H9 (cell line): ENCODE data around the gene MOB3C. TPM values are rescaled to one million over a fixed set of nuclear protein-coding genes. Genes with fewer than 3 reads are reported as not detected.

ENCODE experiments used
- DNase-seq: peaks from one replicate; pipeline ENCODE4 v3.0.0-alpha.2; 2017
- H2AFZ ChIP-seq: one replicate; pipeline ENCODE4 v1.6.1; 2013; ENCODE audit warnings: mild to moderate bottlenecking, low read length, control low read depth, moderate library complexity
- H2AK5ac ChIP-seq: 2 replicates; pipeline ENCODE4 v1.6.1; 2013; ENCODE audit warnings: low read length, control low read depth, mixed read lengths; ENCODE audit not compliant: insufficient read length
- H2BK120ac ChIP-seq: one replicate; pipeline ENCODE4 v1.6.1; 2013; ENCODE audit warnings: low read depth, mild to moderate bottlenecking, low read length, control low read depth, inconsistent platforms; ENCODE audit not compliant: poor library complexity, severe bottlenecking
- H2BK12ac ChIP-seq: 2 replicates; pipeline ENCODE4 v1.6.1; 2013; ENCODE audit warnings: low read length, control low read depth, mixed read lengths, low read depth; ENCODE audit not compliant: insufficient read length
- H2BK15ac ChIP-seq: 2 replicates; pipeline ENCODE4 v1.6.1; 2013; ENCODE audit warnings: low read depth, low read length, control low read depth
- H2BK20ac ChIP-seq: one replicate; pipeline ENCODE4 v1.6.1; 2013; ENCODE audit warnings: low read depth, mild to moderate bottlenecking, low read length, control low read depth, inconsistent platforms; ENCODE audit not compliant: poor library complexity, severe bottlenecking
- H2BK5ac ChIP-seq: 2 replicates; pipeline ENCODE4 v1.6.1; 2013; ENCODE audit warnings: low read length, control low read depth, mixed read lengths; ENCODE audit not compliant: insufficient read length
- H3K14ac ChIP-seq: 2 replicates; pipeline ENCODE4 v1.6.1; 2013; ENCODE audit warnings: low read length, control low read depth; ENCODE audit not compliant: insufficient read depth
- H3K18ac ChIP-seq: 2 replicates; pipeline ENCODE4 v1.6.1; 2013; ENCODE audit warnings: low read depth, mild to moderate bottlenecking, mixed read lengths, low read length, control low read depth; ENCODE audit not compliant: insufficient read length
- H3K23ac ChIP-seq: 2 replicates; pipeline ENCODE4 v1.6.1; 2013; ENCODE audit warnings: low read length, control low read depth, mixed read lengths, low read depth; ENCODE audit not compliant: insufficient read length
- H3K23me2 ChIP-seq: 2 replicates; pipeline ENCODE4 v1.6.1; 2013; ENCODE audit warnings: low read depth, mild to moderate bottlenecking, mixed read lengths, low read length, control low read depth; ENCODE audit not compliant: insufficient read length, poor library complexity, severe bottlenecking
- H3K27ac ChIP-seq: 2 replicates; pipeline ENCODE4 v1.5.1; 2013; ENCODE audit warnings: low read length, control low read depth, mixed read lengths, low read depth; ENCODE audit not compliant: insufficient read length
- H3K27me3 ChIP-seq: 2 replicates; pipeline ENCODE4 v1.6.1; 2013; ENCODE audit warnings: low read length, control low read depth, inconsistent platforms; ENCODE audit not compliant: insufficient read depth
- H3K4ac ChIP-seq: 2 replicates; pipeline ENCODE4 v1.6.1; 2013; ENCODE audit warnings: low read depth, mild to moderate bottlenecking, control low read depth, inconsistent platforms, low read length, moderate library complexity
- H3K4me1 ChIP-seq: 2 replicates; pipeline ENCODE4 v1.6.1; 2013; ENCODE audit warnings: low read length, control low read depth, inconsistent platforms; ENCODE audit not compliant: insufficient read depth
- H3K4me2 ChIP-seq: 2 replicates; pipeline ENCODE4 v1.6.1; 2013; ENCODE audit warnings: low read length, control low read depth, mixed read lengths; ENCODE audit not compliant: insufficient read length, insufficient read depth
- H3K56ac ChIP-seq: 2 replicates; pipeline ENCODE4 v1.6.1; 2013; ENCODE audit warnings: low read depth, mild to moderate bottlenecking, mixed read lengths, low read length, control low read depth; ENCODE audit not compliant: insufficient read length
- H3K79me1 ChIP-seq: 2 replicates; pipeline ENCODE4 v1.6.1; 2013; ENCODE audit warnings: low read depth, mild to moderate bottlenecking, moderate library complexity, low read length, control low read depth, inconsistent platforms; ENCODE audit not compliant: insufficient read depth, poor library complexity, severe bottlenecking
- H3K79me2 ChIP-seq: 2 replicates; pipeline ENCODE4 v1.6.1; 2013; ENCODE audit warnings: low read length, control low read depth, inconsistent platforms; ENCODE audit not compliant: insufficient read depth
- H3K9ac ChIP-seq: 2 replicates; pipeline ENCODE4 v1.6.1; 2013; ENCODE audit warnings: low read length, control low read depth, mixed read lengths; ENCODE audit not compliant: insufficient read length; ENCODE audit errors: extremely low read depth
- H3K9me3 ChIP-seq: one replicate; pipeline ENCODE4 v1.6.1; 2013; ENCODE audit warnings: low read depth, low read length, inconsistent platforms; ENCODE audit not compliant: control insufficient read depth
- H3T11ph ChIP-seq: one replicate; pipeline ENCODE4 v1.6.1; 2013; ENCODE audit warnings: mild to moderate bottlenecking, low read length, control low read depth, inconsistent platforms
- H4K20me1 ChIP-seq: one replicate; pipeline ENCODE4 v1.6.1; 2013; ENCODE audit not compliant: control insufficient read depth, insufficient read length, insufficient read depth
- H4K5ac ChIP-seq: 2 replicates; pipeline ENCODE4 v1.6.1; 2013; ENCODE audit warnings: low read depth, mild to moderate bottlenecking, mixed read lengths, low read length, control low read depth; ENCODE audit not compliant: insufficient read length
- H4K8ac ChIP-seq: replicated peaks from 2 replicates; pipeline ENCODE4 v1.6.1; 2013; ENCODE audit warnings: low read length, control low read depth, mixed read lengths, low read depth; ENCODE audit not compliant: insufficient read length
- H4K91ac ChIP-seq: 2 replicates; pipeline ENCODE4 v1.6.1; 2013; ENCODE audit warnings: low read depth, mild to moderate bottlenecking, moderate library complexity, mixed read lengths, low read length, control low read depth; ENCODE audit not compliant: insufficient read length
- H3K27ac Mint-ChIP-seq, 3 experiments: 2 replicates in 2 of 3; 3 replicates in 1 of 3; pipeline ENCODE4 v1.8.0; 2020 to 2021; ENCODE audit warnings: mixed read lengths in 3 of 3, mild to moderate bottlenecking in 1 of 3, moderate library complexity in 1 of 3
- H3K27me3 Mint-ChIP-seq: 2 replicates; pipeline ENCODE4 v1.8.0; 2021; ENCODE audit warnings: low read depth, mild to moderate bottlenecking, moderate library complexity, mixed read lengths
- H3K36me3 Mint-ChIP-seq, 3 experiments: 2 replicates in 2 of 3; 3 replicates in 1 of 3; pipeline ENCODE4 v1.8.0; 2020 to 2021; ENCODE audit warnings: low read depth in 3 of 3, mixed read lengths in 3 of 3; ENCODE audit not compliant: insufficient read depth in 1 of 3
- H3K4me1 Mint-ChIP-seq, 2 experiments: 2 replicates each; pipeline ENCODE4 v1.8.0; 2020; ENCODE audit warnings: mixed read lengths in 2 of 2
- H3K4me3 Mint-ChIP-seq, 2 experiments: 2 replicates in 1 of 2; 3 replicates in 1 of 2; pipeline ENCODE4 v1.8.0; 2020 to 2021; ENCODE audit warnings: mild to moderate bottlenecking in 2 of 2, mixed read lengths in 2 of 2, moderate library complexity in 1 of 2
- H3K9me3 Mint-ChIP-seq, 2 experiments: 2 replicates in 1 of 2; 3 replicates in 1 of 2; pipeline ENCODE4 v1.8.0; 2020; ENCODE audit warnings: mild to moderate bottlenecking in 2 of 2, mixed read lengths in 2 of 2, moderate library complexity in 1 of 2
- CTCF ChIP-seq: fragments of 200-600 bp; sonication (generic); conservative IDR thresholded peaks from 3 replicates; pipeline ENCODE4 v1.8.0; 2021; ENCODE audit warnings: antibody characterized with exemption, mild to moderate bottlenecking
- WGBS: extraction: QIAGEN DNeasy Blood & Tissue Kit; methylation state at CpG from one replicate; pipeline ENCODE4 v1.1.7; 2013; ENCODE audit warnings: missing lambda C conversion rate, low lambda C conversion rate, mixed read lengths; ENCODE audit not compliant: insufficient read length; ENCODE audit errors: extremely low coverage; 5-methylcytosine and 5-hydroxymethylcytosine counted together
- total RNA-seq: library from RNA; stranded (reverse); gene quantifications from 2 replicates; pipeline ENCODE4 v1.2.1, GENCODE V29; 2021

The MOB3C gene
- total RNA-seq, 1 experiment from 2014 or later, result 3.2 TPM

GRCh38 chr1:46647611-46648010 is 31.0 kb upstream of the MOB3C start:
- Histone ChIP-seq H3K4me2 (no peak overlapping the region), H2BK15ac (no peak overlapping the region), H2BK120ac (no peak overlapping the region), H3K4me1 (no peaks in the 10 kb centered on the region), H2BK12ac (no peak overlapping the region), H3K27me3 (no peaks in the 10 kb centered on the region), H3K56ac (no peak overlapping the region), H4K20me1 (no peaks in the 10 kb centered on the region), H2BK20ac (no peak overlapping the region), H3K79me1 (no peaks in the 10 kb centered on the region), H3K9me3 (no peaks in the 10 kb centered on the region), H4K91ac (no peak overlapping the region), H4K8ac (no peak overlapping the region), H2AFZ (no peak overlapping the region), H3K14ac (no peak overlapping the region), H2AK5ac (no peak overlapping the region), H4K5ac (no peak overlapping the region), H3T11ph (no peak overlapping the region), H3K9ac (no peak overlapping the region), H3K18ac (no peak overlapping the region), H2BK5ac (no peak overlapping the region), H3K27ac (no peak overlapping the region), H3K79me2 (no peaks in the 10 kb centered on the region), H3K23ac (no peak overlapping the region), H3K4ac (no peak overlapping the region), H3K23me2 (no peaks in the 10 kb centered on the region)
- Mint-ChIP-seq H3K27me3 (no peaks in the 10 kb centered on the region), H3K9me3 (peaks cover 3 to 10% of the 10 kb centered on the region in 2 experiments; a peak in 3 of 5 replicates), H3K27ac (no peak overlapping the region), H3K36me3 (peaks cover 28 to 50% (median 44%) of the 10 kb centered on the region in 3 experiments), H3K4me3 (no peak overlapping the region), H3K4me1 (no peaks in the 10 kb centered on the region)
- TF ChIP-seq CTCF, result no peak
- DNase-seq, result no peak
- whole genome bisulfite sequencing, result no CpG with 5 or more reads among the region's 3 CpGs
